PC-3 (cell line): ENCODE results near the gene VSX1.

Source experiments
- CTCF ChIP-seq: fragments of 300-600 bp; sonication (generic); conservative IDR thresholded peaks from 2 replicates; pipeline ENCODE4 v1.5.1; 2017; ENCODE audit warnings: antibody characterized with exemption, low read depth, mild to moderate bottlenecking, low read length
- EZH2 ChIP-seq: fragments of 300-600 bp; sonication (generic); IDR thresholded peaks from one replicate; pipeline ENCODE4 v1.6.1; 2017; ENCODE audit warnings: antibody characterized with exemption, mild to moderate bottlenecking, low read length; ENCODE audit not compliant: unreplicated experiment
- EZH2phosphoT487 ChIP-seq: fragments of 300-600 bp; sonication (generic); IDR thresholded peaks from 2 replicates; pipeline ENCODE4 v1.6.1; 2018; ENCODE audit warnings: mild to moderate bottlenecking, antibody characterized with exemption, low read length, borderline replicate concordance

GRCh38 chr20:25061821-25062530 lies 20.0 kb downstream of the VSX1 start:
- TF ChIP-seq EZH2 (no peak), CTCF (no peak), EZH2phosphoT487 (no peak)
